ENCODE data around the gene LAX1.
"Not testable (repeated sequence)": the region's sequence is repeated elsewhere in the genome, so short reads cannot be mapped to it uniquely, and the experiment has no call there.

Gene LAX1

GRCh38 chr1:203761958-203762357 is 3.0 kb upstream of the LAX1 start:
- H3K4me1 ChIP-seq (ENCODE audit: control insufficient read depth in 1 of 2, insufficient read depth in 2 of 2, low read length in 2 of 2); H3K4ac ChIP-seq (ENCODE audit: low read depth, low read length); H3K18ac ChIP-seq (ENCODE audit: low read length); H2BK12ac ChIP-seq (ENCODE audit: low read length); H4K8ac ChIP-seq (ENCODE audit: low read depth, low read length); H3K4me2 ChIP-seq (ENCODE audit: low read length); H3K23ac ChIP-seq (ENCODE audit: low read length); H4K12ac ChIP-seq (ENCODE audit: low read depth, low read length); H4K91ac ChIP-seq (ENCODE audit: low read depth, low read length); H3K9ac ChIP-seq (ENCODE audit: low read length); H3K79me2 ChIP-seq (ENCODE audit: control insufficient read depth, insufficient read depth, low read length, poor library complexity); H3K36me3 ChIP-seq (ENCODE audit: control insufficient read depth in 1 of 2, insufficient read depth in 2 of 2, low read length in 2 of 2); H2BK5ac ChIP-seq (ENCODE audit: low read depth, low read length, poor library complexity); H3K27ac ChIP-seq (ENCODE audit: low read depth, low read length); H2AK5ac ChIP-seq (ENCODE audit: low read length); H3K4me3 ChIP-seq (ENCODE audit: low read depth, low read length); H3K9me3 ChIP-seq (ENCODE audit: insufficient read depth, low read depth, low read length); H2BK120ac ChIP-seq (ENCODE audit: insufficient read depth, low read length, poor library complexity); H3K27me3 ChIP-seq (ENCODE audit: insufficient read depth, low read length); H2AFZ ChIP-seq (ENCODE audit: insufficient read depth, low read length, poor library complexity); H3K14ac ChIP-seq (ENCODE audit: low read length): not testable (repeated sequence)
- peak; percentile 81 to 82 for DNase-seq
- WGBS (ENCODE audit: extremely low coverage, insufficient coverage, insufficient read length), result no CpG with 5 or more reads among the region's 7 CpGs
- peaks cover 20% of the 10 kb centered on the region for H3K79me1 ChIP-seq (ENCODE audit: low read length)

GRCh38 chr1:203763505-203763904 is 1.5 kb upstream of the LAX1 start:
- H4K8ac ChIP-seq (ENCODE audit: low read depth, low read length), result no peak overlapping the region
- H3K79me1 ChIP-seq (ENCODE audit: low read length), result peaks cover 11% of the 10 kb centered on the region
- no peak overlapping the region for H3K9ac ChIP-seq (ENCODE audit: low read length)
- H3K79me2 ChIP-seq (ENCODE audit: control insufficient read depth, insufficient read depth, low read length, poor library complexity), result no peaks in the 10 kb centered on the region
- H3K4ac ChIP-seq (ENCODE audit: low read depth, low read length), result no peak overlapping the region
- no peak overlapping the region for H3K14ac ChIP-seq (ENCODE audit: low read length)
- peaks cover 0 to 5% of the 10 kb centered on the region in 2 experiments for H3K4me1 ChIP-seq (ENCODE audit: control insufficient read depth in 1 of 2, insufficient read depth in 2 of 2, low read length in 2 of 2)
- no peak overlapping the region for H4K91ac ChIP-seq (ENCODE audit: low read depth, low read length)
- no peak overlapping the region for H2BK120ac ChIP-seq (ENCODE audit: insufficient read depth, low read length, poor library complexity)
- H2AFZ ChIP-seq (ENCODE audit: insufficient read depth, low read length, poor library complexity), result no peak overlapping the region
- H4K12ac ChIP-seq (ENCODE audit: low read depth, low read length), result no peak overlapping the region
- no peak for DNase-seq
- no peak overlapping the region for H3K23ac ChIP-seq (ENCODE audit: low read length)
- no CpG with 5 or more reads among the region's 1 CpG for WGBS (ENCODE audit: extremely low coverage, insufficient coverage, insufficient read length)
- no peak overlapping the region for H2BK5ac ChIP-seq (ENCODE audit: low read depth, low read length, poor library complexity)
- H3K36me3 ChIP-seq (ENCODE audit: control insufficient read depth in 1 of 2, insufficient read depth in 2 of 2, low read length in 2 of 2), result no peaks in the 10 kb centered on the region
- no peak overlapping the region for H3K18ac ChIP-seq (ENCODE audit: low read length)
- no peaks in the 10 kb centered on the region for H3K9me3 ChIP-seq (ENCODE audit: insufficient read depth, low read depth, low read length)
- no peak overlapping the region for H3K4me2 ChIP-seq (ENCODE audit: low read length)
- no peak overlapping the region for H2AK5ac ChIP-seq (ENCODE audit: low read length)
- H3K4me3 ChIP-seq (ENCODE audit: low read depth, low read length), result no peak overlapping the region
- H3K27ac ChIP-seq (ENCODE audit: low read depth, low read length), result no peak overlapping the region
- H3K27me3 ChIP-seq (ENCODE audit: insufficient read depth, low read length), result no peaks in the 10 kb centered on the region
- H2BK12ac ChIP-seq (ENCODE audit: low read length), result no peak overlapping the region

DNA sequence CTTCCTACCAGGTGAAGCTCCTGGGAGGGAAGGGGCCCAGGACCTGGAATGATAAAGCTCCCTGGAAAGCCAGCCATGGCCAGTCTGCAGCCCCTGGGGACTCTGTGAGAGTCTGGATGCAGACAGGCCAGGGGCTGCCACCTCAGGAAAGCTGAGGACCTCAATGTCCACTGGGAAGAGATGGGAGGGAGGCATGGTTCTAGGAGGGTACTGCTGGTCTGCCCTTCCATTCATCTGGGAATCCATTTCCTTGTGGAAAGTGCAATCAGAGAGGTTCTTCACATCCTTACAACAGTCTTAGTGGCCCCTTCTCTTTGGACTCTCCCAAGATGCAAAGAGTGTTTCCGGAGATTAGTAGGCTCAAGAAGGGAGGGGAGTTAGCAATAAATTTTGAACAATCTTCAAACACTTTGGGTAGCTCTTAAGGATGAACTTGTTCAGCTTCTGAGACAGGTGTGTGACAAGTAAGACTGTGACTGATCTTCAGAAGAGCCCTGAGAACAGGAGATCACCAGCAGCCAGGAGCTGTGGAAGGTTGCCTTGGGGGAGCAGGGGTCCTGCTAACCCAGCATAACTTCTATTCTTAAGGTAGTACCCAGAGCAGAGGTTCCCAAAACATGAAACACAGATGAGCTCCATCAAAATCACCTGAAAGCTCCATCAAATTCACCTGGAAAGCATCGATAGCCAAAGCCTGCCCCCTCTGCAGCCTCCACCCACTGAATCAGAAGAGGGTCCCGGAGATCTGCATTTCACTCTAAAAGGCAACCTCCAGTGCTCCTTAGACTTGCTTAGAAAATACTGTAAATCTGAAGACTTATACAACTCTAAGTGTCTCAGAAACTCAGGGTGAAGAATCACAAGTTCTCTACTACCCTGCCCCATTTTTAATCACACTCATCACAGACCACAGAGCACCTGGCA is 616 bp upstream of the LAX1 start:
- Histone ChIP-seq H3K79me1 (ENCODE audit: low read length) (peaks cover 8% of the 10 kb centered on the region), H2BK120ac (ENCODE audit: insufficient read depth, low read length, poor library complexity) (no peak overlapping the region), H3K27me3 (ENCODE audit: insufficient read depth, low read length) (no peaks in the 10 kb centered on the region), H4K91ac (ENCODE audit: low read depth, low read length) (peak overlapping the region; percentile 58), H3K9me3 (ENCODE audit: insufficient read depth, low read depth, low read length) (no peaks in the 10 kb centered on the region), H3K4me3 (ENCODE audit: low read depth, low read length) (no peak overlapping the region), H3K9ac (ENCODE audit: low read length) (no peak overlapping the region), H3K36me3 (ENCODE audit: control insufficient read depth in 1 of 2, insufficient read depth in 2 of 2, low read length in 2 of 2) (no peaks in the 10 kb centered on the region), H3K4me1 (ENCODE audit: control insufficient read depth in 1 of 2, insufficient read depth in 2 of 2, low read length in 2 of 2) (peaks cover 0 to 3% of the 10 kb centered on the region in 2 experiments), H2BK12ac (ENCODE audit: low read length) (peak overlapping the region; percentile 28), H3K4me2 (ENCODE audit: low read length) (no peak overlapping the region), H2AK5ac (ENCODE audit: low read length) (no peak overlapping the region), H3K27ac (ENCODE audit: low read depth, low read length) (no peak overlapping the region), H2AFZ (ENCODE audit: insufficient read depth, low read length, poor library complexity) (no peak overlapping the region), H3K14ac (ENCODE audit: low read length) (no peak overlapping the region), H3K23ac (ENCODE audit: low read length) (no peak overlapping the region), H3K4ac (ENCODE audit: low read depth, low read length) (no peak overlapping the region), H3K79me2 (ENCODE audit: control insufficient read depth, insufficient read depth, low read length, poor library complexity) (no peaks in the 10 kb centered on the region), H2BK5ac (ENCODE audit: low read depth, low read length, poor library complexity) (no peak overlapping the region), H4K12ac (ENCODE audit: low read depth, low read length) (no peak overlapping the region), H3K18ac (ENCODE audit: low read length) (no peak overlapping the region), H4K8ac (ENCODE audit: low read depth, low read length) (peak overlapping the region; percentile 7)
- WGBS (ENCODE audit: extremely low coverage, insufficient coverage, insufficient read length), result no CpG with 5 or more reads among the region's 3 CpGs
- DNase-seq, result no peak

- Histone ChIP-seq H2AK5ac (ENCODE audit: low read length) (no peak overlapping the region), H3K36me3 (ENCODE audit: control insufficient read depth in 1 of 2, insufficient read depth in 2 of 2, low read length in 2 of 2) (no peaks in the 10 kb centered on the region), H3K27me3 (ENCODE audit: insufficient read depth, low read length) (no peaks in the 10 kb centered on the region), H4K91ac (ENCODE audit: low read depth, low read length) (no peak overlapping the region), H2BK120ac (ENCODE audit: insufficient read depth, low read length, poor library complexity) (no peak overlapping the region), H3K9ac (ENCODE audit: low read length) (no peak overlapping the region), H3K9me3 (ENCODE audit: insufficient read depth, low read depth, low read length) (no peaks in the 10 kb centered on the region), H3K27ac (ENCODE audit: low read depth, low read length) (no peak overlapping the region), H3K23ac (ENCODE audit: low read length) (no peak overlapping the region), H3K4me3 (ENCODE audit: low read depth, low read length) (no peak overlapping the region), H3K4ac (ENCODE audit: low read depth, low read length) (no peak overlapping the region), H3K18ac (ENCODE audit: low read length) (no peak overlapping the region), H3K79me1 (ENCODE audit: low read length) (peaks cover 4% of the 10 kb centered on the region), H4K8ac (ENCODE audit: low read depth, low read length) (no peak overlapping the region), H2AFZ (ENCODE audit: insufficient read depth, low read length, poor library complexity) (no peak overlapping the region), H2BK5ac (ENCODE audit: low read depth, low read length, poor library complexity) (no peak overlapping the region), H4K12ac (ENCODE audit: low read depth, low read length) (no peak overlapping the region), H3K4me1 (ENCODE audit: control insufficient read depth in 1 of 2, insufficient read depth in 2 of 2, low read length in 2 of 2) (no peaks in the 10 kb centered on the region), H3K79me2 (ENCODE audit: control insufficient read depth, insufficient read depth, low read length, poor library complexity) (no peaks in the 10 kb centered on the region), H3K14ac (ENCODE audit: low read length) (no peak overlapping the region), H3K4me2 (ENCODE audit: low read length) (no peak overlapping the region), H2BK12ac (ENCODE audit: low read length) (no peak overlapping the region)
- DNase-seq, result peak; percentile 49 to 68
- WGBS (ENCODE audit: extremely low coverage, insufficient coverage, insufficient read length), result no CpG with 5 or more reads among the region's 6 CpGs
Observed at GRCh38 chr1:203768256-203768655, 3.3 kb downstream of the LAX1 start.
